Osteocyte (in vitro differentiated cells): ENCODE measurements around the gene DFFB. TPM values are rescaled to one million over a fixed set of nuclear protein-coding genes. Genes with fewer than 3 reads are reported as not detected.

Experiments
- DNase-seq: peaks from one replicate; pipeline ENCODE4 v3.0.0; 2021; ENCODE audit warnings: mixed read lengths; ENCODE audit not compliant: unreplicated experiment; ENCODE audit errors: extremely low spot score
- H3K27ac Mint-ChIP-seq: one replicate; pipeline ENCODE4 v1.8.0; 2021; ENCODE audit warnings: mild to moderate bottlenecking, mixed read lengths; ENCODE audit not compliant: unreplicated experiment
- H3K27me3 Mint-ChIP-seq: one replicate; pipeline ENCODE4 v1.8.0; 2021; ENCODE audit warnings: mixed read lengths; ENCODE audit not compliant: unreplicated experiment
- H3K36me3 Mint-ChIP-seq: one replicate; pipeline ENCODE4 v1.8.0; 2021; ENCODE audit warnings: mixed read lengths; ENCODE audit not compliant: unreplicated experiment
- H3K4me1 Mint-ChIP-seq: one replicate; pipeline ENCODE4 v1.8.0; 2021; ENCODE audit warnings: mixed read lengths; ENCODE audit not compliant: unreplicated experiment
- H3K4me3 Mint-ChIP-seq: one replicate; pipeline ENCODE4 v1.8.0; 2021; ENCODE audit warnings: mild to moderate bottlenecking, moderate library complexity, mixed read lengths; ENCODE audit not compliant: unreplicated experiment
- H3K9me3 Mint-ChIP-seq: one replicate; pipeline ENCODE4 v1.8.0; 2021; ENCODE audit warnings: mixed read lengths; ENCODE audit not compliant: unreplicated experiment
- total RNA-seq: library from RNA; stranded (reverse); gene quantifications from 2 replicates; pipeline ENCODE4 v1.2.1, GENCODE V29; 2021
- TF ChIP-seq, protein P1 (sequence below): fragments of 200-600 bp; sonication (generic); IDR thresholded peaks from 2 replicates; pipeline ENCODE4 v1.5.0; 2021; ENCODE audit warnings: antibody characterized with exemption, mild to moderate bottlenecking, moderate library complexity

Gene DFFB
- total RNA-seq, 1 donor from 2014 or later = 11.0 TPM

- DNase-seq = no peak
- Mint-ChIP-seq H3K4me1 (peaks cover 4% of the 10 kb centered on the region), H3K27me3 (no peaks in the 10 kb centered on the region), H3K4me3 (no peak overlapping the region), H3K36me3 (no peaks in the 10 kb centered on the region), H3K27ac (no peak overlapping the region), H3K9me3 (no peaks in the 10 kb centered on the region)
- TF ChIP-seq, protein P1, sequence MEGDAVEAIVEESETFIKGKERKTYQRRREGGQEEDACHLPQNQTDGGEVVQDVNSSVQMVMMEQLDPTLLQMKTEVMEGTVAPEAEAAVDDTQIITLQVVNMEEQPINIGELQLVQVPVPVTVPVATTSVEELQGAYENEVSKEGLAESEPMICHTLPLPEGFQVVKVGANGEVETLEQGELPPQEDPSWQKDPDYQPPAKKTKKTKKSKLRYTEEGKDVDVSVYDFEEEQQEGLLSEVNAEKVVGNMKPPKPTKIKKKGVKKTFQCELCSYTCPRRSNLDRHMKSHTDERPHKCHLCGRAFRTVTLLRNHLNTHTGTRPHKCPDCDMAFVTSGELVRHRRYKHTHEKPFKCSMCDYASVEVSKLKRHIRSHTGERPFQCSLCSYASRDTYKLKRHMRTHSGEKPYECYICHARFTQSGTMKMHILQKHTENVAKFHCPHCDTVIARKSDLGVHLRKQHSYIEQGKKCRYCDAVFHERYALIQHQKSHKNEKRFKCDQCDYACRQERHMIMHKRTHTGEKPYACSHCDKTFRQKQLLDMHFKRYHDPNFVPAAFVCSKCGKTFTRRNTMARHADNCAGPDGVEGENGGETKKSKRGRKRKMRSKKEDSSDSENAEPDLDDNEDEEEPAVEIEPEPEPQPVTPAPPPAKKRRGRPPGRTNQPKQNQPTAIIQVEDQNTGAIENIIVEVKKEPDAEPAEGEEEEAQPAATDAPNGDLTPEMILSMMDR = no peak
These were observed 46.9 kb downstream of the DFFB start for GRCh38 chr1:3904006-3904842.

DNA sequence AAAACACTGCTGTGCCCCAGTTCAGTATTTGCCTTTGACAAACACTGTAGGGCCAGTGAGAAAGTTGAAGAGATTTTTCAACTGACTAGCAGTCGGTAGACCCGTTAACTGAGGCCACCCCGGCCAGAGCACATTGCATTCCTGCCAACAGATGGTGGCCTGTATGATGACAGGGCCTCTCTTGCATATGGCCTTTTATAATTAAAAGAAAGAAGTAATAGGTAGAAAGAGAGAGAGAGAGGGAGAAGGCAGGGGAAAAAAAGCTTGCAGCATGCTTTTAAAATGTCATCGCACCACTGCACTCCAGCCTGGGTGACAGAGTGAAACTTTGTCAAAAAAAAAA lies 47.5 kb downstream of the DFFB start:
- H3K36me3 Mint-ChIP-seq = no peaks in the 10 kb centered on the region
- TF ChIP-seq, protein P1 = no peak
- no peak overlapping the region for H3K27ac Mint-ChIP-seq
- DNase-seq = no peak
- no peak overlapping the region for H3K4me3 Mint-ChIP-seq
- no peaks in the 10 kb centered on the region for H3K9me3 Mint-ChIP-seq
- no peaks in the 10 kb centered on the region for H3K27me3 Mint-ChIP-seq
- peaks cover 2% of the 10 kb centered on the region for H3K4me1 Mint-ChIP-seq

- Mint-ChIP-seq H3K27me3 (no peaks in the 10 kb centered on the region), H3K9me3 (no peaks in the 10 kb centered on the region), H3K4me3 (no peak overlapping the region), H3K36me3 (no peaks in the 10 kb centered on the region), H3K4me1 (peaks cover 2% of the 10 kb centered on the region), H3K27ac (no peak overlapping the region)
- TF ChIP-seq, protein P1 = no peak
- DNase-seq = no peak
These were observed 48.1 kb downstream of the DFFB start for GRCh38 chr1:3905266-3905952.

DNA sequence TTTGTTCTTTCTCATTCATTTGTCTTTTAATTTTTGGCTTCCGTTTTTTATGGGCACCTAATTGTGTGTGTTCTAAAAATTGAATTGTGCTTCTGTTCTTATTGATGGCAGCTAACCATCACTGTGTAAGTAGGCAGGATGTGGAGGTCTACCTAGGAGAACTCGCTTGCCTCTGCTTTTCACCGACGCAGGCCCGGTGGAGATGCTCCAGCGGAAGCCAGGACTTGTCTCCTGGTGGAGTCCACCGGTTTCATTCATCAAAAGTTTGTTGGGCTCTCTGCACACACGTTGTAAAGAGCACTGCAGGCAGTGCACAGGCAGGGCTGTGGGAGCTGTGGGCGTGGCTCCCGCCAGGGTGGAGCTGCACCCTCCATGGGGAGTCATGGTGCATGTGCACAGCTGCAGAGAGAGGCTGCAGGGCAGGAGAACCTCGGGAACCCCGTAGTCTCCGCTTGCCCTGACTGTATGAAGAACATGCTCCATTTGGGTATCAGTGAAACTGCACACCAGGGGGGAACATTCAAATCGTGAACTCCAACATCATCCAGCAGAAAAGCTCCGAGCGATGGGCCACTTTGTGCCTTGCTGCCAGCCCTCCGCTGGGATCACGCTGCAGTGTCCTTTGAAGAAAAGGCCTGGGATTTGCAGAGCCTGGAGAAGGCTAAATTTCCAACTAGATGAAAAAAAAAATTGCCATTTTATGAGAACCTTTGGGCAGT lies 48.8 kb downstream of the DFFB start:
- Mint-ChIP-seq H3K4me3 (no peak overlapping the region), H3K4me1 (peaks cover 4% of the 10 kb centered on the region), H3K36me3 (no peaks in the 10 kb centered on the region), H3K27me3 (peaks cover 3% of the 10 kb centered on the region), H3K27ac (no peak overlapping the region), H3K9me3 (no peaks in the 10 kb centered on the region)
- TF ChIP-seq, protein P1 = no peak
- no peak for DNase-seq

DNA sequence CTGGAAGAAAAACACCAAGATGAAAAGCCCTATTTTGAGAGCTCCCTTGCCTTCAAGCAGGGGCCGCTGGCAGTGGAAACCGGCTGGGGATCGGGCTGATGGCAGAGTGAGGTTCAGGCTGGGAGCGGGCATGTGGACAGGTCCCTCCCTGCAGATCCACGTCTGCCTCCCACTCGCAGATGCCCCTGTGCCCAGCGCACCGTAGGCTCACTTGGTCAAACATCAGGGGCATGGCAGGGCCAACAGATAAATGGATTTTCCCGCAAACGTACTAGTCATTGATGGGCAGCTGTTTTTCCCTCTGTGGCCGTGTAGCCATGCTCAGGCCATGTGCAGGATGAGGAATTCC lies 49.4 kb downstream of the DFFB start:
- peaks cover 3% of the 10 kb centered on the region for H3K27me3 Mint-ChIP-seq
- TF ChIP-seq, protein P1 = no peak
- peaks cover 2% of the 10 kb centered on the region for H3K4me1 Mint-ChIP-seq
- no peak overlapping the region for H3K27ac Mint-ChIP-seq
- H3K36me3 Mint-ChIP-seq = no peaks in the 10 kb centered on the region
- H3K9me3 Mint-ChIP-seq = no peaks in the 10 kb centered on the region
- H3K4me3 Mint-ChIP-seq = no peak overlapping the region
- DNase-seq = no peak
